Measurements from ENCODE around the gene NXN. TPM values are rescaled to one million over a fixed set of nuclear protein-coding genes. Genes with fewer than 3 reads are reported as not detected.
"Not testable (repeated sequence)": the region's sequence is repeated elsewhere in the genome, so short reads cannot be mapped to it uniquely, and the experiment has no call there.

The NXN gene
- total RNA-seq, 4 donors from 2014 or later = 39.6 to 103 (median 59.1) TPM

DNA sequence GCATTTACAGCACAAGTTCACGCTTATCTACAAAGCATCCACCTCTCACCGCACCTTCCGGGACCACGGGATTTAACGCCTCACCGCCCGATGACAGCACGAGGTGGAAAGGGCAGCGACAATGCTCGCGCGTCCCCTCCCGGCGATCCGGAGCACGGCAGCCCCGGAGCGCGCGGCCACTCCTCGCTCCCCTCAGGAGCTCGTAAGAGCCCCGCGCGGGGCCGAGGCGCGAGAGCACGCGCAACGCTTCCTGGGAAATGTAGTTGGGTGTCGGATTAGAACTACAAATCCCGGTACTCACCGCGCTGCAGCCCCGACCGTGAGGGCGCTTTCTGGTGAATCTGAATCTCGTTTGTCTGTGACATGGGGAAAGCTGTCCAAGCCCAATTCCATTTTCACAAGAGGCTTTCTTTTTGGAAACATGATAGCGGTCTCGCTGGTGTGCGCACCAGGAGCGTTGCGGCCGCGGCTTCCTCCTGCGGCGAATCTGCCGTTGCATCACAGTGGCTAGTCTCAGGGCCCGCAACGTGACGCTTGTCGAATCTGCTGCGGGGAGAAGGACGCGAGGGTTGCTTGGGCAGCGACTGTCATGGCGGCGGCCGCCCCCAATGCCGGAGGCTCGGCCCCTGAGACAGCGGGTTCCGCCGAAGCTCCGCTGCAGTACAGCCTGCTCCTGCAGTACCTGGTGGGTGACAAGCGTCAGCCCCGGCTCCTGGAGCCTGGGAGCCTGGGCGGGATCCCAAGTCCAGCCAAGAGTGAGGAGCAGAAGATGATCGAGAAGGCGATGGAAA lies 17.2 kb upstream of the NXN start, which contains the start of gene TIMM22:
TSS of gene TIMM22 (plus strand) at position 576 of the 791 bp plus-strand sequence. CDS start at position 590, 14 bp downstream.
- Histone ChIP-seq H3K9me3 (no peaks in the 10 kb centered on the region), H3K4me1 (peaks cover 3 to 52% (median 21%) of the 10 kb centered on the region in 3 donors), H3K27me3 (no peaks in the 10 kb centered on the region), H3K36me3 (peaks cover 0 to 25% of the 10 kb centered on the region in 2 donors), H3K4me3 (peak within 1 kb of the TSS; percentile 93), H3K27ac (peak within 1 kb of the TSS; percentile 66 to 89 (median 86))
- no peak for TF ChIP-seq EP300 (IDR thresholded peaks at IDR 0.05)
- TF ChIP-seq POLR2AphosphoS5 (IDR thresholded peaks at IDR 0.05) = peak; percentile 84
- TF ChIP-seq, protein P1, sequence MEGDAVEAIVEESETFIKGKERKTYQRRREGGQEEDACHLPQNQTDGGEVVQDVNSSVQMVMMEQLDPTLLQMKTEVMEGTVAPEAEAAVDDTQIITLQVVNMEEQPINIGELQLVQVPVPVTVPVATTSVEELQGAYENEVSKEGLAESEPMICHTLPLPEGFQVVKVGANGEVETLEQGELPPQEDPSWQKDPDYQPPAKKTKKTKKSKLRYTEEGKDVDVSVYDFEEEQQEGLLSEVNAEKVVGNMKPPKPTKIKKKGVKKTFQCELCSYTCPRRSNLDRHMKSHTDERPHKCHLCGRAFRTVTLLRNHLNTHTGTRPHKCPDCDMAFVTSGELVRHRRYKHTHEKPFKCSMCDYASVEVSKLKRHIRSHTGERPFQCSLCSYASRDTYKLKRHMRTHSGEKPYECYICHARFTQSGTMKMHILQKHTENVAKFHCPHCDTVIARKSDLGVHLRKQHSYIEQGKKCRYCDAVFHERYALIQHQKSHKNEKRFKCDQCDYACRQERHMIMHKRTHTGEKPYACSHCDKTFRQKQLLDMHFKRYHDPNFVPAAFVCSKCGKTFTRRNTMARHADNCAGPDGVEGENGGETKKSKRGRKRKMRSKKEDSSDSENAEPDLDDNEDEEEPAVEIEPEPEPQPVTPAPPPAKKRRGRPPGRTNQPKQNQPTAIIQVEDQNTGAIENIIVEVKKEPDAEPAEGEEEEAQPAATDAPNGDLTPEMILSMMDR (IDR thresholded peaks at IDR 0.05) = peak in 3 of 4 experiments; percentile 93 to 96 (median 95)
- TF ChIP-seq POLR2A (IDR thresholded peaks at IDR 0.05) = peak; percentile 72 to 77
- ATAC-seq = peak; percentile 98
- WGBS, 2 donors (ENCODE audit: low coverage in 1 of 2) = 0 to 20% methylated on average over 1 to 2 of the region's 71 CpGs

DNA sequence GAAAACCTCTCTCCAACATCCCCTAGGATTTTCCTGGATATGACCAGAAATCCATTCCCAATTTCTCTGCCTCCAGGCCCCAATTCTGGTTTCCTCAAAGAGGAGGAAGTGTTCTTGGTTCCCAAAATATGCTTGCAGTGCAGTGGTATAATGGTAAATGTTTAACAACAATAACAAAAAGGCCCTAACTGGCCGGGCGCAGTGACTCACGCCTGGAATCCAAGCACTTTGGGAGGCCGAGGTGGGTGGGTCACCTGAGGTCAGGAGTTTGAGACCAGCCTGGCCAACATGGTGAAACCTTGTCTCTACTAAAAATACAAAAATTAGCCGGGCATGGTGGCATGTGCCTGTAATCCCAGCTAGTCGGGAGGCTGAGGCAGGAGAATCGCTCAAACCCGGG lies 15.7 kb upstream of the NXN start:
- H3K4me3 ChIP-seq, H3K9me3 ChIP-seq, ATAC-seq, H3K27me3 ChIP-seq, H3K27ac ChIP-seq: not testable (repeated sequence)
- H3K36me3 ChIP-seq = peaks cover 0 to 11% of the 10 kb centered on the region in 2 donors
- 94 to 100% methylated on average over 1 to 8 of the region's 8 CpGs for WGBS, 2 donors (ENCODE audit: low coverage in 1 of 2)
- H3K4me1 ChIP-seq = peaks cover 0 to 38% (median 6%) of the 10 kb centered on the region in 3 donors

DNA sequence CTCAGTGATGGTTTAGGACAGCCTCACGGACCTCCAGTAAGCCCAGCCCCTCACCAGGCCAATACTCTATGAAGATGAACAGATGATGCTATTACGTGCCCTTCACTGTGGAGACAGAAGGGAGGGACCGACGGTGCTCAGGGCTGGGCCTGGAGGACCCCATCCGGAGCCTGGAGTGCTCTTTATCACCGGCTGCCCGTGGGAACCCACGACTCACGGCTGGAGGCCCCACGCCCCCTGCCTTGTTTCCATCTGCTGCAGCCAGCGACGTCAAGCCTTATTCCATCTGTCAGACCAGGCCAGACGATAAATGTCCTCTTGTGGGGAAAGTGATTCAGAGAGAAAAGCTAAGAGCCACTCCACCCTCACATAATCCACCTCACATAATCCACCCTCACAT lies 13.4 kb upstream of the NXN start:
- H3K9me3 ChIP-seq = no peaks in the 10 kb centered on the region
- no peaks in the 10 kb centered on the region for H3K36me3 ChIP-seq
- ATAC-seq = no peak
- 45 to 69% methylated on average over 3 to 11 of the region's 13 CpGs for WGBS, 2 donors (ENCODE audit: low coverage in 1 of 2)
- no peak for TF ChIP-seq EP300 (IDR thresholded peaks at IDR 0.05)
- TF ChIP-seq, protein P1 (IDR thresholded peaks at IDR 0.05) = no peak
- TF ChIP-seq POLR2A (IDR thresholded peaks at IDR 0.05) = no peak
- no peak for TF ChIP-seq POLR2AphosphoS5 (IDR thresholded peaks at IDR 0.05)
- H3K27ac ChIP-seq = no peak overlapping the region
- H3K4me1 ChIP-seq = peaks cover 0 to 14% (median under 1%) of the 10 kb centered on the region in 3 donors
- no peak overlapping the region for H3K4me3 ChIP-seq
- H3K27me3 ChIP-seq = no peaks in the 10 kb centered on the region

DNA sequence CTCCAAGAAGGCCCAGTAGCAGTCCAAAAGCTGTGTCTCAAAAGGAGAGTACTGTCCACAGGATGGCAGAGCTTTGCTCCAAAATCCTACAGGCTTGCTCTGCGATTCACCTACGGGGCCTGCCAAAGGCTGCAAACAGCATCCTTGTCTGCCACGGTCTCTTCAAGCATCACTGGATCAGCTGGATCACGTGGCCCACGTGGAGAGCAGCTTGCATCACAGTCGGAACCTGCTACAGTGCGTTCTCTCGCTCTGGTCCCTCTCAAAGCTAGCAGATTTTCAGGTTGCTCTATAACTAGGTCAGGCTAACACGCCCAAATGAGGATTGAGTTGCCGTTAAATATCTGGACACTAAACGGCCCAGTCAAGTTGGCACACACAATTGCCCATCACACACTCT lies 9.0 kb upstream of the NXN start:
- Histone ChIP-seq H3K36me3 (no peaks in the 10 kb centered on the region), H3K27ac (no peak overlapping the region), H3K4me3 (no peak overlapping the region), H3K4me1 (no peaks in the 10 kb centered on the region), H3K27me3 (no peaks in the 10 kb centered on the region), H3K9me3 (no peaks in the 10 kb centered on the region)
- ATAC-seq = no peak
- TF ChIP-seq EP300 (IDR thresholded peaks at IDR 0.05) = no peak
- TF ChIP-seq POLR2A (IDR thresholded peaks at IDR 0.05) = no peak
- TF ChIP-seq POLR2AphosphoS5 (IDR thresholded peaks at IDR 0.05) = no peak
- TF ChIP-seq, protein P1 (IDR thresholded peaks at IDR 0.05) = no peak
- WGBS, 2 donors (ENCODE audit: low coverage in 1 of 2) = 87 to 100% methylated on average over 3 to 7 of the region's 11 CpGs

DNA sequence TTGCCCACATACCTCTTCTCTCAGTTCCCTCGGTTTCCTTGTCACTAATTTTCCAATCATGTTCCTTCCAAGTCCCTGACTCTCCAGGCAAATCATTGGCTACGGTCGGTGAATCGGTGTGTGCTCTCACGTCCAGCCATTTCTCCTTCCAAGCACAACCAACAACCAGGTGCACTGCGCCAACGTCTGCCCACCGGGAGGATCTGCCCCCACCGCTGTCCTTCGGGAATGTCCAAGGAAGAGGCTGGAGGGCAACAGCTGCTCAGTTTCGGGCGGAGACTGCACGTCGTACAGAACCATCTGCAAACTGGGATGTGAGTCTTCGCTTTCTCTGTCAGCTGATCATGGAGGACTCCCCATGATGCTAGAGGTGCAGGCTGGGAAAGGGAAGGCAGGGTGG lies 8.4 kb upstream of the NXN start:
- Histone ChIP-seq H3K4me3 (no peak overlapping the region), H3K27ac (no peak overlapping the region), H3K27me3 (no peaks in the 10 kb centered on the region), H3K36me3 (no peaks in the 10 kb centered on the region), H3K9me3 (no peaks in the 10 kb centered on the region), H3K4me1 (no peaks in the 10 kb centered on the region)
- no peak for ATAC-seq
- TF ChIP-seq EP300 (IDR thresholded peaks at IDR 0.05) (no peak), POLR2AphosphoS5 (IDR thresholded peaks at IDR 0.05) (no peak), POLR2A (IDR thresholded peaks at IDR 0.05) (no peak)
- TF ChIP-seq, protein P1 (IDR thresholded peaks at IDR 0.05) = no peak
- WGBS, 2 donors (ENCODE audit: low coverage in 1 of 2) = 88% methylated on average over 5 to 6 of the region's 15 CpGs

Measured in gastroesophageal sphincter (tissue), 4 donors.